Stimulated activated CD8-positive, alpha-beta memory T cell treated with anti-CD3 and anti-CD28 coated beads, Interleukin-4, amount 100 ng/mL, for 48 hours (primary cell): Measurements from ENCODE around the gene TAF11L2.
"Not testable (repeated sequence)": the region's sequence is repeated elsewhere in the genome, so short reads cannot be mapped to it uniquely, and the experiment has no call there.

Experiments used
- DNase-seq: peaks from one replicate; pipeline ENCODE4 v3.0.0-alpha.2; 2020

The TAF11L2 gene

DNA sequence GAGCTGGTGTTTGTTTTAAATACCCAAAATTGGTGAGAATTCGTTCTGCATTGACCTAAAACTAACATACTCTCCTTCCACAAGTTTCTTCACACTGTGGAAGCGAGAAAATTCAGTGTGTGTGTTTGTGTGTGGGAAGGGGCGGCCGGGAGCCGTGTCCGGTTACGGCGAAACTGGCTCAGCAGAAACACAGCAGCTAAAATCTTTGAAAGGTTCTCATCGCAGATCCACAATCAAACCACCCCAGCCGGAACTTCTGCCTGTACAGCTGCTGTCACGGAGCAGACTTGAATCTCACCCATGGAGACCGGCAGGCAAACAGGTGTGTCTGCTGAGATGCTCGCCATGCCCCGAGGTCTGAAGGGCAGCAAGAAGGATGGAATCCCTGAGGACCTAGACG, 30.3 kb downstream of the TAF11L2 start, which contains the start of gene TAF11L6:
TAF11L6 (plus strand) TSS at position 301 of the 400 bp plus-strand sequence.
- not testable (repeated sequence) for DNase-seq
